Chondrocyte (in vitro differentiated cells): Measurements from ENCODE around the gene STOM. TPM values are rescaled to one million over a fixed set of nuclear protein-coding genes. Genes with fewer than 3 reads are reported as not detected.

Source experiments
- DNase-seq: peaks from one replicate; pipeline ENCODE4 v3.0.0; 2021; ENCODE audit warnings: mixed read lengths, low spot score
- H3K27ac Mint-ChIP-seq: one replicate; pipeline ENCODE4 v1.8.0; 2021; ENCODE audit warnings: mild to moderate bottlenecking, moderate library complexity, mixed read lengths; ENCODE audit not compliant: unreplicated experiment
- H3K27me3 Mint-ChIP-seq: 2 replicates; pipeline ENCODE4 v1.8.0; 2021; ENCODE audit warnings: low read depth, mixed read lengths
- H3K36me3 Mint-ChIP-seq: 2 replicates; pipeline ENCODE4 v1.8.0; 2021; ENCODE audit warnings: low read depth, mixed read lengths
- H3K4me1 Mint-ChIP-seq: 2 replicates; pipeline ENCODE4 v1.8.0; 2021; ENCODE audit warnings: low read depth, mild to moderate bottlenecking, mixed read lengths
- H3K4me3 Mint-ChIP-seq: one replicate; pipeline ENCODE4 v1.8.0; 2021; ENCODE audit warnings: mild to moderate bottlenecking, moderate library complexity, mixed read lengths; ENCODE audit not compliant: unreplicated experiment
- H3K9me3 Mint-ChIP-seq: 2 replicates; pipeline ENCODE4 v1.8.0; 2021; ENCODE audit warnings: low read depth, mixed read lengths
- CTCF ChIP-seq: fragments of 200-600 bp; sonication (generic); IDR thresholded peaks from 2 replicates; pipeline ENCODE4 v1.5.0; 2021; ENCODE audit warnings: antibody characterized with exemption, mild to moderate bottlenecking, moderate library complexity
- total RNA-seq: library from RNA; stranded (reverse); gene quantifications from 3 replicates; pipeline ENCODE4 v1.2.1, GENCODE V29; 2021

The STOM gene
- total RNA-seq, 1 donor from 2014 or later = 83.6 TPM

- Mint-ChIP-seq H3K4me3 (no peak overlapping the region), H3K9me3 (no peaks in the 10 kb centered on the region), H3K27me3 (no peaks in the 10 kb centered on the region), H3K4me1 (peaks cover 19% of the 10 kb centered on the region), H3K36me3 (no peaks in the 10 kb centered on the region), H3K27ac (no peak overlapping the region)
- no peak for TF ChIP-seq CTCF
- DNase-seq = no peak
Measured at GRCh38 chr9:121390372-121390771, 20.3 kb upstream of the STOM start.

GRCh38 chr9:121388140-121388905 lies 18.3 kb upstream of the STOM start:
- Mint-ChIP-seq H3K9me3 (no peaks in the 10 kb centered on the region), H3K27ac (peak overlapping the region; percentile 74), H3K27me3 (no peaks in the 10 kb centered on the region), H3K4me3 (no peak overlapping the region), H3K36me3 (no peaks in the 10 kb centered on the region), H3K4me1 (peaks cover 19% of the 10 kb centered on the region)
- DNase-seq = no peak
- TF ChIP-seq CTCF = no peak

GRCh38 chr9:121386442-121387175 lies 16.6 kb upstream of the STOM start:
- no peak overlapping the region for H3K4me3 Mint-ChIP-seq
- H3K4me1 Mint-ChIP-seq = peaks cover 19% of the 10 kb centered on the region
- DNase-seq = no peak
- H3K27me3 Mint-ChIP-seq = no peaks in the 10 kb centered on the region
- no peaks in the 10 kb centered on the region for H3K36me3 Mint-ChIP-seq
- H3K27ac Mint-ChIP-seq = no peak overlapping the region
- H3K9me3 Mint-ChIP-seq = no peaks in the 10 kb centered on the region
- TF ChIP-seq CTCF = no peak

- TF ChIP-seq CTCF = no peak
- no peak overlapping the region for H3K4me3 Mint-ChIP-seq
- H3K36me3 Mint-ChIP-seq = no peaks in the 10 kb centered on the region
- no peak for DNase-seq
- H3K9me3 Mint-ChIP-seq = no peaks in the 10 kb centered on the region
- no peak overlapping the region for H3K27ac Mint-ChIP-seq
- peaks cover 16% of the 10 kb centered on the region for H3K4me1 Mint-ChIP-seq
- no peaks in the 10 kb centered on the region for H3K27me3 Mint-ChIP-seq
Measured at GRCh38 chr9:121383715-121384114, 13.7 kb upstream of the STOM start.

- Mint-ChIP-seq H3K36me3 (no peaks in the 10 kb centered on the region), H3K4me3 (no peak overlapping the region), H3K9me3 (peaks cover 5% of the 10 kb centered on the region), H3K27ac (no peak overlapping the region), H3K4me1 (peaks cover 5% of the 10 kb centered on the region), H3K27me3 (no peaks in the 10 kb centered on the region)
- no peak for DNase-seq
- TF ChIP-seq CTCF = no peak
Measured at GRCh38 chr9:121380846-121381245, 10.8 kb upstream of the STOM start.
